Astrocyte (in vitro differentiated cells and primary cell): ENCODE data around the gene SLC48A1. TPM values are rescaled to one million over a fixed set of nuclear protein-coding genes. Genes with fewer than 3 reads are reported as not detected.
A peak's percentile ranks its signal among the peaks of the same experiment; 100 is the strongest.

Experiments
- DNase-seq: peaks from one replicate; pipeline ENCODE4 v3.0.0-alpha.2; 2010; ENCODE audit warnings: low read depth
- FAIRE-seq: peaks from 2 replicates; lab custom pipeline; 2011; peaks lifted over from hg19 to GRCh38; lab: Jason Lieb, UNC
- H2AFZ ChIP-seq: 2 replicates; pipeline ENCODE4 v1.6.0; 2012; ENCODE audit warnings: low read depth, low read length, inconsistent platforms
- H3K27ac ChIP-seq: 2 replicates; pipeline ENCODE4 v1.5.1; 2011; ENCODE audit warnings: low read depth, low read length, inconsistent platforms
- H3K27me3 ChIP-seq: 2 replicates; pipeline ENCODE4 v1.6.0; 2011; ENCODE audit warnings: low read length, inconsistent platforms; ENCODE audit not compliant: insufficient read depth
- H3K36me3 ChIP-seq: 2 replicates; pipeline ENCODE4 v1.5.1; 2011; ENCODE audit warnings: low read length, inconsistent platforms; ENCODE audit not compliant: insufficient read depth
- H3K4me1 ChIP-seq: 2 replicates; pipeline ENCODE4 v1.5.1; 2011; ENCODE audit warnings: low read length, inconsistent platforms; ENCODE audit not compliant: insufficient read depth
- H3K4me2 ChIP-seq: 2 replicates; pipeline ENCODE4 v1.6.0; 2012; ENCODE audit warnings: low read length, inconsistent platforms
- H3K4me3 ChIP-seq: 2 replicates; pipeline ENCODE4 v1.5.1; 2011; ENCODE audit warnings: low read depth, mild to moderate bottlenecking, low read length, inconsistent platforms; ENCODE audit not compliant: insufficient read depth
- H3K79me2 ChIP-seq: 2 replicates; pipeline ENCODE4 v1.6.0; 2012; ENCODE audit warnings: mild to moderate bottlenecking, low read length, inconsistent platforms; ENCODE audit not compliant: insufficient read depth
- H3K9ac ChIP-seq: 2 replicates; pipeline ENCODE4 v1.6.0; 2012; ENCODE audit warnings: mild to moderate bottlenecking, low read length, inconsistent platforms
- H3K9me3 ChIP-seq: 2 replicates; pipeline ENCODE4 v1.5.1; 2012; ENCODE audit warnings: low read depth, mild to moderate bottlenecking, low read length, inconsistent platforms; ENCODE audit not compliant: insufficient read depth
- H4K20me1 ChIP-seq: 2 replicates; pipeline ENCODE4 v1.6.0; 2012; ENCODE audit warnings: low read length, inconsistent platforms; ENCODE audit not compliant: insufficient read depth
- H3K27ac Mint-ChIP-seq: one replicate; pipeline ENCODE4 v1.8.0; 2021; ENCODE audit warnings: mild to moderate bottlenecking, mixed read lengths; ENCODE audit not compliant: unreplicated experiment
- H3K27me3 Mint-ChIP-seq: one replicate; pipeline ENCODE4 v1.8.0; 2021; ENCODE audit warnings: low read depth, mixed read lengths; ENCODE audit not compliant: unreplicated experiment
- H3K36me3 Mint-ChIP-seq: one replicate; pipeline ENCODE4 v1.8.0; 2021; ENCODE audit warnings: low read depth, mixed read lengths; ENCODE audit not compliant: unreplicated experiment
- H3K4me1 Mint-ChIP-seq: one replicate; pipeline ENCODE4 v1.8.0; 2021; ENCODE audit warnings: low read depth, mixed read lengths; ENCODE audit not compliant: unreplicated experiment
- H3K4me3 Mint-ChIP-seq: one replicate; pipeline ENCODE4 v1.8.0; 2021; ENCODE audit warnings: mild to moderate bottlenecking, moderate library complexity, mixed read lengths; ENCODE audit not compliant: unreplicated experiment
- H3K9me3 Mint-ChIP-seq: one replicate; pipeline ENCODE4 v1.8.0; 2021; ENCODE audit warnings: mild to moderate bottlenecking, mixed read lengths; ENCODE audit not compliant: unreplicated experiment
- CTCF ChIP-seq: IDR thresholded peaks from 2 replicates; pipeline ENCODE4 v1.5.1; 2011; ENCODE audit warnings: low read depth, mild to moderate bottlenecking, inconsistent platforms, low read length, moderate library complexity; ENCODE audit not compliant: insufficient read depth
- EZH2 ChIP-seq: IDR thresholded peaks from 2 replicates; pipeline ENCODE4 v1.6.1; 2012; ENCODE audit warnings: mild to moderate bottlenecking, low read length, inconsistent platforms; ENCODE audit not compliant: insufficient read depth
- total RNA-seq: library from RNA; stranded (reverse); gene quantifications from 2 replicates; pipeline ENCODE4 v1.2.1, GENCODE V29; 2021

The SLC48A1 gene
- total RNA-seq, 1 donor from 2014 or later = 23.8 TPM

- no peaks in the 10 kb centered on the region for H3K9me3 ChIP-seq
- H3K4me1 ChIP-seq = peaks cover 16% of the 10 kb centered on the region
- H4K20me1 ChIP-seq = no peaks in the 10 kb centered on the region
- H3K79me2 ChIP-seq = no peaks in the 10 kb centered on the region
- Mint-ChIP-seq H3K4me1 (peaks cover 9% of the 10 kb centered on the region), H3K4me3 (no peak overlapping the region), H3K9me3 (peaks cover 3% of the 10 kb centered on the region), H3K27me3 (peaks cover 35% of the 10 kb centered on the region), H3K27ac (no peak overlapping the region), H3K36me3 (peaks cover 11% of the 10 kb centered on the region)
- H3K4me2 ChIP-seq = no peak overlapping the region
- peaks cover 14% of the 10 kb centered on the region for H3K27me3 ChIP-seq
- H3K27ac ChIP-seq = no peak overlapping the region
- DNase-seq (no peak), FAIRE-seq (no peak)
- H3K4me3 ChIP-seq = no peak overlapping the region
- TF ChIP-seq EZH2 (no peak), CTCF (no peak)
- H2AFZ ChIP-seq = no peak overlapping the region
- no peak overlapping the region for H3K9ac ChIP-seq
- H3K36me3 ChIP-seq = no peaks in the 10 kb centered on the region
These were observed 33.1 kb upstream of the SLC48A1 start for GRCh38 chr12:47739979-47740378.

- peak overlapping the region; percentile 10 for H2AFZ ChIP-seq
- no peak for FAIRE-seq
- H3K27ac Mint-ChIP-seq = no peak overlapping the region
- H3K27me3 Mint-ChIP-seq = peaks cover 42% of the 10 kb centered on the region
- no peaks in the 10 kb centered on the region for H3K36me3 ChIP-seq
- no peak overlapping the region for H3K4me2 ChIP-seq
- no peak overlapping the region for H3K27ac ChIP-seq
- H3K4me3 ChIP-seq = no peak overlapping the region
- no peak overlapping the region for H3K4me3 Mint-ChIP-seq
- peaks cover 12% of the 10 kb centered on the region for H3K4me1 ChIP-seq
- no peaks in the 10 kb centered on the region for H3K9me3 ChIP-seq
- H3K79me2 ChIP-seq = no peaks in the 10 kb centered on the region
- peaks cover 11% of the 10 kb centered on the region for H3K36me3 Mint-ChIP-seq
- TF ChIP-seq EZH2 (no peak), CTCF (no peak)
- H3K9ac ChIP-seq = no peak overlapping the region
- no peaks in the 10 kb centered on the region for H4K20me1 ChIP-seq
- DNase-seq = no peak
- peaks cover 6% of the 10 kb centered on the region for H3K4me1 Mint-ChIP-seq
- peaks cover 18% of the 10 kb centered on the region for H3K27me3 ChIP-seq
- peaks cover 3% of the 10 kb centered on the region for H3K9me3 Mint-ChIP-seq
These were observed 32.3 kb upstream of the SLC48A1 start for GRCh38 chr12:47740606-47741339.

DNA sequence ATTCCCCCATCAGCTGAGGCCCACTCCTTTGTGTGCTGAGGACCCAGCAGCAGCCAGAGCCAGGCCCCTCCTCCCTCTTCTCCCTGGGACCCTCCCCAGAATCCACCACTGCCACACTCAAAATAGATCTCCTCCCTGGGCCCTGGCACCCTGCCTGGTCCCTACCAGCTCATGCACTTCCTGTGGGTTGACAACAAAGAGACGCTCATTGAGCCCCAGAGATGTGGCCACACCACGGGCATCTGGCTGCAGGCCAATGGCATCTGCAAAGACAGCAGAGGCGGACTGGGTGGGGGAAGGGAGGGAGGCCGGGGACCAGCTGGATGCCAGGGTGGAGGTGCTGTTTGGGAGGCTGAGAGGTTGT, 31.7 kb upstream of the SLC48A1 start:
- Mint-ChIP-seq H3K4me1 (peaks cover 6% of the 10 kb centered on the region), H3K27ac (peak overlapping the region; percentile 73), H3K9me3 (peaks cover 3% of the 10 kb centered on the region), H3K27me3 (peaks cover 47% of the 10 kb centered on the region), H3K36me3 (peaks cover 12% of the 10 kb centered on the region), H3K4me3 (no peak overlapping the region)
- Histone ChIP-seq H3K9ac (no peak overlapping the region), H3K4me1 (peaks cover 9% of the 10 kb centered on the region), H3K4me2 (no peak overlapping the region), H4K20me1 (no peaks in the 10 kb centered on the region), H3K27me3 (peaks cover 18% of the 10 kb centered on the region), H3K79me2 (no peaks in the 10 kb centered on the region), H3K4me3 (no peak overlapping the region), H3K9me3 (no peaks in the 10 kb centered on the region), H3K36me3 (no peaks in the 10 kb centered on the region), H3K27ac (no peak overlapping the region), H2AFZ (peak overlapping the region; percentile 10)
- DNase-seq (no peak), FAIRE-seq (no peak)
- TF ChIP-seq EZH2 (no peak), CTCF (no peak)
